Measurements from ENCODE around the gene LBX2.
A peak's percentile ranks its signal among the peaks of the same experiment; 100 is the strongest.

- TF ChIP-seq SP1 (IDR thresholded peaks at IDR 0.05) = no peak
- peak; percentile 69; the same call in 1 of the 2 replicates for TF ChIP-seq FOXM1 (IDR thresholded peaks at IDR 0.05; ENCODE audit: borderline replicate concordance)
Measured at GRCh38 chr2:74458132-74458937, 41.1 kb downstream of the LBX2 start, which contains the start of gene WBP1.

Data from HEK293T (cell line).